Activated CD4-positive, alpha-beta T cell treated with anti-CD3 and anti-CD28 coated beads, Interleukin-2, amount 10 ng/mL, durations not matched to agents 24 days and 14 days (primary cell): ENCODE measurements around the gene KLHL26. TPM values are rescaled to one million over a fixed set of nuclear protein-coding genes. Genes with fewer than 3 reads are reported as not detected.

Source experiments
- DNase-seq: peaks from one replicate; pipeline ENCODE4 v3.0.0; 2022
- H3K27ac Mint-ChIP-seq: one replicate; pipeline ENCODE4 v1.8.0; 2022; ENCODE audit warnings: mild to moderate bottlenecking, mixed read lengths
- H3K27me3 Mint-ChIP-seq: one replicate; pipeline ENCODE4 v1.8.0; 2022; ENCODE audit warnings: mixed read lengths
- H3K36me3 Mint-ChIP-seq: one replicate; pipeline ENCODE4 v1.8.0; 2022; ENCODE audit warnings: low read depth, mild to moderate bottlenecking, mixed read lengths
- H3K4me1 Mint-ChIP-seq: one replicate; pipeline ENCODE4 v1.8.0; 2021; ENCODE audit warnings: mixed read lengths
- H3K4me3 Mint-ChIP-seq: one replicate; pipeline ENCODE4 v1.8.0; 2022; ENCODE audit warnings: mild to moderate bottlenecking, moderate library complexity, mixed read lengths
- H3K9me3 Mint-ChIP-seq: one replicate; pipeline ENCODE4 v1.8.0; 2021; ENCODE audit warnings: mixed read lengths
- intact Hi-C: fragments of 100-400 bp; cut with micrococcal nuclease; formaldehyde crosslinking; loops from one replicate; pipeline ENCODE4 v1.15.1; 2023
- total RNA-seq: library from RNA; stranded (reverse); gene quantifications from 2 replicates; pipeline ENCODE4 v1.2.3, GENCODE V29; 2022

Gene KLHL26
- total RNA-seq, 1 donor from 2014 or later: 14.0 TPM

- Mint-ChIP-seq H3K9me3 (no peaks in the 10 kb centered on the region), H3K27me3 (peaks cover 1% of the 10 kb centered on the region), H3K36me3 (no peaks in the 10 kb centered on the region), H3K4me1 (peaks cover 21% of the 10 kb centered on the region), H3K27ac (no peak overlapping the region), H3K4me3 (no peak overlapping the region)
- intact Hi-C loops: no loop called here
- DNase-seq: no peak
These were observed 61.7 kb downstream of the KLHL26 start for GRCh38 chr19:18698321-18699167.

- no peak for DNase-seq
- peaks cover 21% of the 10 kb centered on the region for H3K4me1 Mint-ChIP-seq
- peaks cover 1% of the 10 kb centered on the region for H3K27me3 Mint-ChIP-seq
- H3K4me3 Mint-ChIP-seq: peak overlapping the region; percentile 67
- H3K9me3 Mint-ChIP-seq: no peaks in the 10 kb centered on the region
- intact Hi-C loops: no loop called here
- H3K36me3 Mint-ChIP-seq: no peaks in the 10 kb centered on the region
- H3K27ac Mint-ChIP-seq: no peak overlapping the region
These were observed 62.7 kb downstream of the KLHL26 start for GRCh38 chr19:18699403-18700054.

- intact Hi-C loops: no loop called here
- Mint-ChIP-seq H3K4me1 (peaks cover 21% of the 10 kb centered on the region), H3K36me3 (no peaks in the 10 kb centered on the region), H3K4me3 (peak overlapping the region; percentile 77), H3K27ac (no peak overlapping the region), H3K27me3 (peaks cover 1% of the 10 kb centered on the region), H3K9me3 (no peaks in the 10 kb centered on the region)
- DNase-seq: peak; percentile 89
These were observed 63.8 kb downstream of the KLHL26 start for GRCh38 chr19:18700501-18701249.

GRCh38 chr19:18701250-18701608, 64.4 kb downstream of the KLHL26 start:
- H3K4me3 Mint-ChIP-seq: peak overlapping the region; percentile 77
- H3K4me1 Mint-ChIP-seq: peaks cover 21% of the 10 kb centered on the region
- peaks cover 1% of the 10 kb centered on the region for H3K27me3 Mint-ChIP-seq
- H3K9me3 Mint-ChIP-seq: no peaks in the 10 kb centered on the region
- no peak overlapping the region for H3K27ac Mint-ChIP-seq
- no peaks in the 10 kb centered on the region for H3K36me3 Mint-ChIP-seq
- DNase-seq: no peak
- intact Hi-C loops: no loop called here

- H3K27ac Mint-ChIP-seq: no peak overlapping the region
- no peaks in the 10 kb centered on the region for H3K9me3 Mint-ChIP-seq
- no peak overlapping the region for H3K4me3 Mint-ChIP-seq
- no peaks in the 10 kb centered on the region for H3K36me3 Mint-ChIP-seq
- peaks cover 3% of the 10 kb centered on the region for H3K27me3 Mint-ChIP-seq
- intact Hi-C loops: no loop called here
- H3K4me1 Mint-ChIP-seq: peaks cover 19% of the 10 kb centered on the region
- no peak for DNase-seq
These were observed 67.2 kb downstream of the KLHL26 start for GRCh38 chr19:18704054-18704453.

- no peak overlapping the region for H3K27ac Mint-ChIP-seq
- DNase-seq: no peak
- H3K4me3 Mint-ChIP-seq: no peak overlapping the region
- peaks cover 10% of the 10 kb centered on the region for H3K4me1 Mint-ChIP-seq
- H3K36me3 Mint-ChIP-seq: no peaks in the 10 kb centered on the region
- no peaks in the 10 kb centered on the region for H3K9me3 Mint-ChIP-seq
- H3K27me3 Mint-ChIP-seq: peaks cover 3% of the 10 kb centered on the region
- intact Hi-C loops: no loop called here
These were observed 68.1 kb downstream of the KLHL26 start for GRCh38 chr19:18704971-18705370.

GRCh38 chr19:18708452-18709231, 71.8 kb downstream of the KLHL26 start:
- H3K36me3 Mint-ChIP-seq: no peaks in the 10 kb centered on the region
- no peaks in the 10 kb centered on the region for H3K9me3 Mint-ChIP-seq
- H3K4me1 Mint-ChIP-seq: no peaks in the 10 kb centered on the region
- no peak overlapping the region for H3K4me3 Mint-ChIP-seq
- no peak overlapping the region for H3K27ac Mint-ChIP-seq
- intact Hi-C loops: no loop called here
- DNase-seq: no peak
- H3K27me3 Mint-ChIP-seq: peaks cover 2% of the 10 kb centered on the region

- no peak overlapping the region for H3K4me3 Mint-ChIP-seq
- H3K9me3 Mint-ChIP-seq: no peaks in the 10 kb centered on the region
- peaks cover 2% of the 10 kb centered on the region for H3K27me3 Mint-ChIP-seq
- no peaks in the 10 kb centered on the region for H3K36me3 Mint-ChIP-seq
- intact Hi-C loops: no loop called here
- DNase-seq: no peak
- no peaks in the 10 kb centered on the region for H3K4me1 Mint-ChIP-seq
- H3K27ac Mint-ChIP-seq: no peak overlapping the region
These were observed 72.7 kb downstream of the KLHL26 start for GRCh38 chr19:18709546-18709945.

- H3K9me3 Mint-ChIP-seq: no peaks in the 10 kb centered on the region
- H3K4me3 Mint-ChIP-seq: no peak overlapping the region
- no peaks in the 10 kb centered on the region for H3K36me3 Mint-ChIP-seq
- DNase-seq: no peak
- H3K27ac Mint-ChIP-seq: no peak overlapping the region
- intact Hi-C loops: no loop called here
- H3K4me1 Mint-ChIP-seq: no peaks in the 10 kb centered on the region
- peaks cover 2% of the 10 kb centered on the region for H3K27me3 Mint-ChIP-seq
These were observed 73.4 kb downstream of the KLHL26 start for GRCh38 chr19:18710186-18710585.

GRCh38 chr19:18710996-18711751, 74.3 kb downstream of the KLHL26 start:
- Mint-ChIP-seq H3K27ac (no peak overlapping the region), H3K9me3 (no peaks in the 10 kb centered on the region), H3K4me1 (no peaks in the 10 kb centered on the region), H3K36me3 (no peaks in the 10 kb centered on the region), H3K27me3 (peaks cover 2% of the 10 kb centered on the region), H3K4me3 (no peak overlapping the region)
- no peak for DNase-seq
- intact Hi-C loops: no loop called here

GRCh38 chr19:18711893-18712292, 75.1 kb downstream of the KLHL26 start:
- H3K27me3 Mint-ChIP-seq: peaks cover 2% of the 10 kb centered on the region
- H3K36me3 Mint-ChIP-seq: no peaks in the 10 kb centered on the region
- H3K4me1 Mint-ChIP-seq: no peaks in the 10 kb centered on the region
- H3K27ac Mint-ChIP-seq: no peak overlapping the region
- no peak overlapping the region for H3K4me3 Mint-ChIP-seq
- DNase-seq: no peak
- intact Hi-C loops: no loop called here
- H3K9me3 Mint-ChIP-seq: no peaks in the 10 kb centered on the region

- no peaks in the 10 kb centered on the region for H3K36me3 Mint-ChIP-seq
- no peak overlapping the region for H3K27ac Mint-ChIP-seq
- no peaks in the 10 kb centered on the region for H3K9me3 Mint-ChIP-seq
- no peak for DNase-seq
- H3K4me1 Mint-ChIP-seq: no peaks in the 10 kb centered on the region
- no peaks in the 10 kb centered on the region for H3K27me3 Mint-ChIP-seq
- intact Hi-C loops: no loop called here
- H3K4me3 Mint-ChIP-seq: no peak overlapping the region
These were observed 76.2 kb downstream of the KLHL26 start for GRCh38 chr19:18712981-18713380.

GRCh38 chr19:18713550-18714117, 76.8 kb downstream of the KLHL26 start:
- DNase-seq: no peak
- H3K4me3 Mint-ChIP-seq: no peak overlapping the region
- H3K27ac Mint-ChIP-seq: no peak overlapping the region
- intact Hi-C loops: no loop called here
- H3K27me3 Mint-ChIP-seq: no peaks in the 10 kb centered on the region
- H3K9me3 Mint-ChIP-seq: no peaks in the 10 kb centered on the region
- H3K36me3 Mint-ChIP-seq: no peaks in the 10 kb centered on the region
- H3K4me1 Mint-ChIP-seq: no peaks in the 10 kb centered on the region
